HFF-Myc (cell line): ENCODE results near the gene UBB.

Experiments
- DNase-seq: peaks from one replicate; pipeline ENCODE4 v3.0.0-alpha.2; 2011; ENCODE audit warnings: low read depth; ENCODE audit errors: extremely low read depth
- H3K4me3 ChIP-seq: replicated peaks from 2 replicates; pipeline ENCODE4 v1.5.1; 2011; ENCODE audit warnings: low read depth, mild to moderate bottlenecking, control low read depth, low read length
- TF ChIP-seq, protein P1 (sequence below): IDR thresholded peaks from 2 replicates; pipeline ENCODE4 v1.5.1; 2012; ENCODE audit warnings: mild to moderate bottlenecking, low read depth, low read length, control low read depth; ENCODE audit errors: missing control alignments

Gene UBB

DNA sequence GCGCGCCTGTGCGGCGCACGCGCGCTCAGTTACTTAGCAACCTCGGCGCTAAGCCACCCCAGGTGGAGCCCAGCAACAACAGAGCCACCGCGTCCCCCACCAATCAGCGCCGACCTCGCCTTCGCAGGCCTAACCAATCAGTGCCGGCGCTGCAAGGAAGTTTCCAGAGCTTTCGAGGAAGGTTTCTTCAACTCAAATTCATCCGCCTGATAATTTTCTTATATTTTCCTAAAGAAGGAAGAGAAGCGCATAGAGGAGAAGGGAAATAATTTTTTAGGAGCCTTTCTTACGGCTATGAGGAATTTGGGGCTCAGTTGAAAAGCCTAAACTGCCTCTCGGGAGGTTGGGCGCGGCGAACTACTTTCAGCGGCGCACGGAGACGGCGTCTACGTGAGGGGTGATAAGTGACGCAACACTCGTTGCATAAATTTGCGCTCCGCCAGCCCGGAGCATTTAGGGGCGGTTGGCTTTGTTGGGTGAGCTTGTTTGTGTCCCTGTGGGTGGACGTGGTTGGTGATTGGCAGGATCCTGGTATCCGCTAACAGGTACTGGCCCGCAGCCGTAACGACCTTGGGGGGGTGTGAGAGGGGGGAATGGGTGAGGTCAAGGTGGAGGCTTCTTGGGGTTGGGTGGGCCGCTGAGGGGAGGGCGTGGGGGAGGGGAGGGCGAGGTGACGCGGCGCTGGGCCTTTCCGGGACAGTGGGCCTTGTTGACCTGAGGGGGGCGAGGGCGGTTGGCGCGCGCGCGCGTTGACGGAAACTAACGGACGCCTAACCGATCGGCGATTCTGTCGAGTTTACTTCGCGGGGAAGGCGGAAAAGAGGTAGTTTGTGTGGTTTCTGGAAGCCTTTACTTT, at the start of gene UBB:
TSS of gene UBB (plus strand) at position 452 of the 856 bp plus-strand sequence. CDS start 817 bp downstream, outside the sequence.
- peak; percentile 93 for DNase-seq
- peak within 1 kb of the TSS; percentile 80 for H3K4me3 ChIP-seq
- TF ChIP-seq, protein P1, sequence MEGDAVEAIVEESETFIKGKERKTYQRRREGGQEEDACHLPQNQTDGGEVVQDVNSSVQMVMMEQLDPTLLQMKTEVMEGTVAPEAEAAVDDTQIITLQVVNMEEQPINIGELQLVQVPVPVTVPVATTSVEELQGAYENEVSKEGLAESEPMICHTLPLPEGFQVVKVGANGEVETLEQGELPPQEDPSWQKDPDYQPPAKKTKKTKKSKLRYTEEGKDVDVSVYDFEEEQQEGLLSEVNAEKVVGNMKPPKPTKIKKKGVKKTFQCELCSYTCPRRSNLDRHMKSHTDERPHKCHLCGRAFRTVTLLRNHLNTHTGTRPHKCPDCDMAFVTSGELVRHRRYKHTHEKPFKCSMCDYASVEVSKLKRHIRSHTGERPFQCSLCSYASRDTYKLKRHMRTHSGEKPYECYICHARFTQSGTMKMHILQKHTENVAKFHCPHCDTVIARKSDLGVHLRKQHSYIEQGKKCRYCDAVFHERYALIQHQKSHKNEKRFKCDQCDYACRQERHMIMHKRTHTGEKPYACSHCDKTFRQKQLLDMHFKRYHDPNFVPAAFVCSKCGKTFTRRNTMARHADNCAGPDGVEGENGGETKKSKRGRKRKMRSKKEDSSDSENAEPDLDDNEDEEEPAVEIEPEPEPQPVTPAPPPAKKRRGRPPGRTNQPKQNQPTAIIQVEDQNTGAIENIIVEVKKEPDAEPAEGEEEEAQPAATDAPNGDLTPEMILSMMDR = no peak

- DNase-seq = no peak
- H3K4me3 ChIP-seq = no peak overlapping the region
- TF ChIP-seq, protein P1 = no peak
Measured at GRCh38 chr17:16338391-16338790, 42.5 kb upstream of the UBB start.

DNA sequence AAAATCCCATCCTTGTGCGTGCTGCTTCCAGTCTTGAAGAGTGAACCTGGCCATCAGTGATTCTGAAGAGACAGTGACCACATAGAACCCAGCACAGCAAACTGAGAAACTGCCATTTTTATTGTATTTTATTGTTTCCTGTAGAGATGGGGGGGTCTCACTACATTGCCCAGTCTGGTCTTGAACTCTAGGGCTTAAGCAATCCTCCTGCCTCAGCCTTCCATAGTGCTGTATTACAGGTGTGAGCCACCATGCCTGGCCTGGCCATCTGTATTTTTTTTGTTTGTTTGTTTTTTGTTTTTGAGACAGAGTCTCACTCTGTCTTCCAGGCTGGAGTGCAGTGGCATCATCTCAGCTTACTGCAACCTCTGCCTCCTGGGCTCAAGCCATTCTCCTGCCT, 41.5 kb upstream of the UBB start:
- no peak overlapping the region for H3K4me3 ChIP-seq
- DNase-seq = no peak
- TF ChIP-seq, protein P1 = no peak

DNA sequence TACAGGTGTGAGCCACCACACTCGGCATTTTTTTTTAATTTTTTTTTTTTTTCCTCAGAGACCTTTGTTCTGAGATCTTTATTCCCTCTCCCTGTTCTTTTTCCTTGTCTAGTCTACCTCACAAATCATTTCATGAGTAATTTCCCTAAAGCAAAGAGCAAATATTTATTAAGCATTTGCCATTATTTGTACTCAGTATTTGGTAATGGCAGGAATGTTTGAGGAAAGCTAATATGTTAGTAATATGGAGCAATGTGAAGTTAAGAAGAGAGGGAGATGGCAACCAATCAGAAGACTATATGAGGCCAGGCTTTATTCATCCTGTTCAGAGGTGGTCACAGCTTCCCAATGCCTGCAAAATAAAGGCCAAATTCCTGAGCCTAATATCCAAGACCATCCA, 40.9 kb upstream of the UBB start:
- TF ChIP-seq, protein P1 = no peak
- H3K4me3 ChIP-seq = no peak overlapping the region
- DNase-seq = no peak

DNA sequence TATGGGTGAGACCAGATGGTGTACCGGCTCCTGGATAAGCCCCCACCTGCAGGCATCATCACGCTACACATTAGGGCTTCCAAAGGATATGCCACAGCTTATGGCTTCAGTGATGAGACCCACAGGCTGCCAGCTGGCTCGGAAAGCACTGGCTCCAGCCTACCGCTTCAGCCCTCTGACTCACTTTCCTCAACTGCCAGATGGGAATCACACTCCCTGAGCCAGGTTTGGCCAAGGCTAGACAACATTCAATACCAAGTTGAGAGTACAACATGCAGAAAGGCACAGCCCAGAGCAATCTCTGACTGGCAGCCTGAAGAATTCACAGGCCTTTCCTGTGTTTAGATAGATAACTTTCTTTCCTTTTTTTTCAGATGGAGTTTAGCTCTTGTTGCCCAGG, 37.9 kb upstream of the UBB start:
- TF ChIP-seq, protein P1 = no peak
- no peak overlapping the region for H3K4me3 ChIP-seq
- no peak for DNase-seq

GRCh38 chr17:16343569-16343968, 37.3 kb upstream of the UBB start:
- TF ChIP-seq, protein P1 = no peak
- no peak for DNase-seq

More at GRCh38 chr17:16343569-16343968, 37.3 kb upstream of the UBB start:
- no peak overlapping the region for H3K4me3 ChIP-seq
